Measurements from ENCODE around the gene HPD.
A peak's percentile ranks its signal among the peaks of the same experiment; 100 is the strongest.
"Not testable (repeated sequence)": the region's sequence is repeated elsewhere in the genome, so short reads cannot be mapped to it uniquely, and the experiment has no call there.

Gene HPD

GRCh38 chr12:121866331-121866730 is 7.7 kb upstream of the HPD start:
- DNase-seq (ENCODE audit: low read depth in 3 of 3) = no peak

GRCh38 chr12:121861636-121862254 is 3.1 kb upstream of the HPD start:
- DNase-seq (ENCODE audit: low read depth in 3 of 3) = no peak

GRCh38 chr12:121860699-121861098 is 2.0 kb upstream of the HPD start:
- not testable (repeated sequence) for DNase-seq (ENCODE audit: low read depth in 3 of 3)

GRCh38 chr12:121860257-121860656 is 1.6 kb upstream of the HPD start:
- no peak for DNase-seq (ENCODE audit: low read depth in 3 of 3)

GRCh38 chr12:121858318-121858661 is 369 bp downstream of the HPD start:
- DNase-seq (ENCODE audit: low read depth in 3 of 3) = no peak

- DNase-seq (ENCODE audit: low read depth in 3 of 3) = no peak
These were observed 1.1 kb downstream of the HPD start for GRCh38 chr12:121857322-121858246.

- not testable (repeated sequence) for DNase-seq (ENCODE audit: low read depth in 3 of 3)
These were observed 6.3 kb downstream of the HPD start for GRCh38 chr12:121852392-121852791.

- DNase-seq (ENCODE audit: low read depth in 3 of 3) = no peak
These were observed 9.0 kb downstream of the HPD start for GRCh38 chr12:121849665-121850064.

GRCh38 chr12:121849211-121849610 is 9.4 kb downstream of the HPD start:
- DNase-seq (ENCODE audit: low read depth in 3 of 3) = no peak

GRCh38 chr12:121845701-121846100 is 13.0 kb downstream of the HPD start:
- DNase-seq (ENCODE audit: low read depth in 3 of 3) = no peak

- DNase-seq (ENCODE audit: low read depth in 3 of 3) = no peak
These were observed 15.2 kb downstream of the HPD start for GRCh38 chr12:121843236-121843982.

- no peak for DNase-seq (ENCODE audit: low read depth in 3 of 3)
These were observed 18.5 kb downstream of the HPD start for GRCh38 chr12:121839993-121840761.

- DNase-seq (ENCODE audit: low read depth in 3 of 3) = peak; percentile 99 to 100 (median 100)
These were observed 19.3 kb downstream of the HPD start for GRCh38 chr12:121839106-121839992.

- no peak for DNase-seq (ENCODE audit: low read depth in 3 of 3)
These were observed 20.5 kb downstream of the HPD start for GRCh38 chr12:121838126-121838525.

GRCh38 chr12:121837680-121838079 is 21.0 kb downstream of the HPD start:
- DNase-seq (ENCODE audit: low read depth in 3 of 3) = no peak

- no peak for DNase-seq (ENCODE audit: low read depth in 3 of 3)
These were observed 27.0 kb downstream of the HPD start for GRCh38 chr12:121831571-121832245.

GRCh38 chr12:121830588-121831265 is 27.9 kb downstream of the HPD start:
- no peak for DNase-seq (ENCODE audit: low read depth in 3 of 3)

GRCh38 chr12:121830134-121830533 is 28.5 kb downstream of the HPD start:
- no peak for DNase-seq (ENCODE audit: low read depth in 3 of 3)

GRCh38 chr12:121829250-121829918 is 29.3 kb downstream of the HPD start:
- DNase-seq (ENCODE audit: low read depth in 3 of 3) = no peak
